Neural progenitor cell (in vitro differentiated cells): ENCODE results near the gene DLG2. TPM values are rescaled to one million over a fixed set of nuclear protein-coding genes. Genes with fewer than 3 reads are reported as not detected.

Source experiments
- DNase-seq: peaks from one replicate; pipeline ENCODE4 v3.0.0-alpha.2; 2016; ENCODE audit warnings: low spot score
- H2AFZ ChIP-seq: fragments of 200-600 bp; sonication (generic); replicated peaks from 2 replicates; pipeline ENCODE4 v1.6.1; 2016; ENCODE audit warnings: antibody characterized with exemption
- H3F3A ChIP-seq: fragments of 200-600 bp; sonication (generic); 2 replicates; pipeline ENCODE4 v1.6.1; 2016; ENCODE audit warnings: antibody characterized with exemption, low read depth
- H3K27ac ChIP-seq: fragments of 200-600 bp; sonication (generic); 2 replicates; pipeline ENCODE4 v1.5.1; 2016; ENCODE audit warnings: mild to moderate bottlenecking
- H3K27me3 ChIP-seq: fragments of 200-600 bp; sonication (generic); 2 replicates; pipeline ENCODE4 v1.6.1; 2016; ENCODE audit warnings: mild to moderate bottlenecking, moderate library complexity
- H3K36me3 ChIP-seq: fragments of 200-600 bp; sonication (generic); 2 replicates; pipeline ENCODE4 v1.5.1; 2016
- H3K4me1 ChIP-seq: fragments of 200-600 bp; sonication (generic); 2 replicates; pipeline ENCODE4 v1.6.1; 2016; ENCODE audit warnings: mixed run types
- H3K4me2 ChIP-seq: fragments of 200-600 bp; sonication (generic); 2 replicates; pipeline ENCODE4 v1.6.1; 2016
- H3K4me3 ChIP-seq: fragments of 200-600 bp; sonication (generic); 2 replicates; pipeline ENCODE4 v1.5.1; 2016
- H3K79me2 ChIP-seq: fragments of 200-600 bp; sonication (generic); 2 replicates; pipeline ENCODE4 v1.6.1; 2016; ENCODE audit warnings: low read depth
- H3K9ac ChIP-seq: fragments of 200-600 bp; sonication (generic); 2 replicates; pipeline ENCODE4 v1.6.1; 2016
- H3K9me3 ChIP-seq: fragments of 200-600 bp; sonication (generic); 2 replicates; pipeline ENCODE4 v1.5.1; 2016; ENCODE audit warnings: low read depth
- H4K20me1 ChIP-seq: fragments of 200-600 bp; sonication (generic); 2 replicates; pipeline ENCODE4 v1.6.1; 2016; ENCODE audit warnings: low read depth
- H3K27ac Mint-ChIP-seq: 3 replicates; pipeline ENCODE4 v1.8.0; 2021; ENCODE audit warnings: mixed read lengths
- H3K27me3 Mint-ChIP-seq: 2 replicates; pipeline ENCODE4 v1.8.0; 2022; ENCODE audit warnings: low read depth, mild to moderate bottlenecking, inconsistent platforms, moderate library complexity, mixed read lengths; ENCODE audit not compliant: insufficient read depth
- H3K36me3 Mint-ChIP-seq: 3 replicates; pipeline ENCODE4 v1.8.0; 2021; ENCODE audit warnings: mixed read lengths
- H3K4me1 Mint-ChIP-seq: 3 replicates; pipeline ENCODE4 v1.8.0; 2021; ENCODE audit warnings: mixed read lengths
- H3K4me3 Mint-ChIP-seq: 3 replicates; pipeline ENCODE4 v1.8.0; 2021; ENCODE audit warnings: mild to moderate bottlenecking, moderate library complexity, mixed read lengths
- H3K9me3 Mint-ChIP-seq: 3 replicates; pipeline ENCODE4 v1.8.0; 2020; ENCODE audit warnings: mixed read lengths
- EZH2 ChIP-seq: fragments of 200-600 bp; sonication (generic); IDR thresholded peaks from 2 replicates; pipeline ENCODE4 v1.6.1; 2017; ENCODE audit warnings: antibody characterized with exemption, mild to moderate bottlenecking, moderate library complexity
- EZH2phosphoT487 ChIP-seq: fragments of 200-600 bp; sonication (generic); IDR thresholded peaks from 2 replicates; pipeline ENCODE4 v1.6.1; 2017; ENCODE audit warnings: antibody characterized with exemption
- total RNA-seq: library from RNA; depleted of rRNA; stranded (reverse); fragments of >200 nt; gene quantifications from 2 replicates; pipeline ENCODE4 v1.2.3, GENCODE V29; 2015; ENCODE audit warnings: low replicate concordance
- TF ChIP-seq, protein P1 (sequence below): fragments of 200-600 bp; sonication (generic); IDR thresholded peaks from 2 replicates; pipeline ENCODE4 v1.5.1; 2017; ENCODE audit warnings: antibody characterized with exemption, mild to moderate bottlenecking

Gene DLG2
- total RNA-seq, 1 donor from 2014 or later = 7.5 TPM

DNA sequence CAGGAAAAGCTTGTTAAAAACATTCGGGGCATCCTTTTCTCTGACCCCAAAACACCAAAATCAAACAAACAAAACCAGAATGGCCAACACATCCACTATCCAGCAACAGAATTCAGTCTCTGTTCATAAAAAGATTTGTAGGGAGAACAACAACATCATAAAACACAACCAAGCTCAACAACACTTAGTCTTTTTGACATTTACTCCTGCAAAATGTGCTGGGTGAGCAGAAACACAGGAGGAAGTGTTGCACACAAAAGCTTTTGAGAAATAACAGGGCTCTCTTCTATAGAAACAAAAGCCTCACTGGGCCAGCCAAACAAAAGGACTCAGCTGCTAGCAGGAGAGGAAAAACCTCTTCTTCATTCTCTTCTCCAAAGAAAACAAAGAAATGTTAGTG is 1604.9 kb downstream of the DLG2 start:
- no peaks in the 10 kb centered on the region for H3K9me3 ChIP-seq
- TF ChIP-seq, protein P1, sequence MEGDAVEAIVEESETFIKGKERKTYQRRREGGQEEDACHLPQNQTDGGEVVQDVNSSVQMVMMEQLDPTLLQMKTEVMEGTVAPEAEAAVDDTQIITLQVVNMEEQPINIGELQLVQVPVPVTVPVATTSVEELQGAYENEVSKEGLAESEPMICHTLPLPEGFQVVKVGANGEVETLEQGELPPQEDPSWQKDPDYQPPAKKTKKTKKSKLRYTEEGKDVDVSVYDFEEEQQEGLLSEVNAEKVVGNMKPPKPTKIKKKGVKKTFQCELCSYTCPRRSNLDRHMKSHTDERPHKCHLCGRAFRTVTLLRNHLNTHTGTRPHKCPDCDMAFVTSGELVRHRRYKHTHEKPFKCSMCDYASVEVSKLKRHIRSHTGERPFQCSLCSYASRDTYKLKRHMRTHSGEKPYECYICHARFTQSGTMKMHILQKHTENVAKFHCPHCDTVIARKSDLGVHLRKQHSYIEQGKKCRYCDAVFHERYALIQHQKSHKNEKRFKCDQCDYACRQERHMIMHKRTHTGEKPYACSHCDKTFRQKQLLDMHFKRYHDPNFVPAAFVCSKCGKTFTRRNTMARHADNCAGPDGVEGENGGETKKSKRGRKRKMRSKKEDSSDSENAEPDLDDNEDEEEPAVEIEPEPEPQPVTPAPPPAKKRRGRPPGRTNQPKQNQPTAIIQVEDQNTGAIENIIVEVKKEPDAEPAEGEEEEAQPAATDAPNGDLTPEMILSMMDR = no peak
- TF ChIP-seq EZH2phosphoT487 = peak; percentile 54
- H3K9me3 Mint-ChIP-seq = peaks cover 6% of the 10 kb centered on the region
- H3K36me3 Mint-ChIP-seq = peaks cover 6% of the 10 kb centered on the region
- peak overlapping the region; percentile 34 for H3K4me3 ChIP-seq
- no peaks in the 10 kb centered on the region for H3K79me2 ChIP-seq
- peak overlapping the region; percentile 80 for H3K4me2 ChIP-seq
- peaks cover 14% of the 10 kb centered on the region for H3F3A ChIP-seq
- H3K36me3 ChIP-seq = no peaks in the 10 kb centered on the region
- no peak overlapping the region for H3K9ac ChIP-seq
- H3K4me3 Mint-ChIP-seq = peak overlapping the region; percentile 75
- peak; percentile 86 for DNase-seq
- no peaks in the 10 kb centered on the region for H3K27me3 ChIP-seq
- H2AFZ ChIP-seq = no peak overlapping the region
- no peaks in the 10 kb centered on the region for H3K27me3 Mint-ChIP-seq
- H3K27ac ChIP-seq = peak overlapping the region; percentile 89
- H3K27ac Mint-ChIP-seq = peak overlapping the region; percentile 93
- H4K20me1 ChIP-seq = no peaks in the 10 kb centered on the region
- peaks cover 31% of the 10 kb centered on the region for H3K4me1 Mint-ChIP-seq
- H3K4me1 ChIP-seq = peaks cover 32% of the 10 kb centered on the region

DNA sequence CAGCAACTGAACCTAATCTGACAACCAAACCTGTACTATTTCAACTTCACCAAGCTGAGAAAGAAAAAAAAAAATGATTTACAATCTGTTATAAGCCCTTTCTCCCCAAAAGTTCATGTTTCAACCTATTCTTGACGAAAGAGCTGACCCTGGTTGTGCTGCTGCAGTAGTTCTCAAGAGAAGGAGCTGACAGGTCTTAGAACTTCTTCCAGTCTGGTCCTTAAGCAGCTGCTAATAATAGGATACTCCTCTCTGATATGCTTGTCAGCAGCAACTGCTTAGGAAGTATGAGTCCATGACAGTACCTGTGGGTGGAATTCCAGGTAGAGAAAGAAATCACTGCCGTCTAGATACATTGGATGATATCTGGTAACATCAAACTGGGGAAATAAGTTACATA is 1605.9 kb downstream of the DLG2 start:
- TF ChIP-seq, protein P1 = no peak
- no peaks in the 10 kb centered on the region for H3K27me3 Mint-ChIP-seq
- Histone ChIP-seq H3K36me3 (no peaks in the 10 kb centered on the region), H4K20me1 (no peaks in the 10 kb centered on the region), H3K4me1 (peaks cover 32% of the 10 kb centered on the region), H2AFZ (no peak overlapping the region), H3K4me3 (no peak overlapping the region), H3K27ac (no peak overlapping the region), H3K9ac (no peak overlapping the region), H3K27me3 (no peaks in the 10 kb centered on the region), H3K79me2 (no peaks in the 10 kb centered on the region), H3K4me2 (peak overlapping the region; percentile 80), H3F3A (peaks cover 14% of the 10 kb centered on the region), H3K9me3 (no peaks in the 10 kb centered on the region)
- DNase-seq = no peak
- peak overlapping the region; percentile 96 for H3K27ac Mint-ChIP-seq
- peaks cover 31% of the 10 kb centered on the region for H3K4me1 Mint-ChIP-seq
- H3K4me3 Mint-ChIP-seq = no peak overlapping the region
- H3K36me3 Mint-ChIP-seq = peaks cover 6% of the 10 kb centered on the region
- H3K9me3 Mint-ChIP-seq = peaks cover 6% of the 10 kb centered on the region

DNA sequence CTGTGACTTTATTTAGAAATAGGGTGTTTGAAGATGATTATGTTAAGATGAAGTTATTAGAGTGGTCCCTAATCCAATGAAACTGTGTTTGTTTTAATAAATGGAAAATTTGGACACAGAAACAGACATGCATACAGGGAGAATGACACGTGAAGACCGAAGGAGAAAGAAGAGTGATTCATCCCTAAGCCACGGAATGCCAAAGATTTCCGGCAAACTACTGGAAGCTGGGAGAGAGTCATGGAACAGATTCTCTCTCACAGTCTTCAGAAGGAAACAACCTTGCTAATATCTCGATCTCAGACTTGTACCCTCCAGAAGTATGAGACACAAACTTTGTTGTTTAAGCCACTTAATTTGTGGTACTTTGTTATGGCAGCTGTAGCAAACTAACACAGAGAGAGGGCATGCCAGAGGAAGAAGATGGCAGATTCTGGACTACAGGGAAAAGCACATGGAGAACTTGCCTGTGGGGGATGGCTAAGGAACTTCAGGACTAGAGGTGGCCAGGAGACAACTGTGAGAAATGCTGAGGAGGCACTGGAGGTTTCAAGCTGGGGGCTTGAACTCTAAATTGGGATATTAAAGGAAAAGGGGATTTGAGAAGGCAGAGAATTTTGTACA is 1607.5 kb downstream of the DLG2 start:
- H4K20me1 ChIP-seq = no peaks in the 10 kb centered on the region
- H3K36me3 ChIP-seq = no peaks in the 10 kb centered on the region
- Mint-ChIP-seq H3K27me3 (no peaks in the 10 kb centered on the region), H3K4me1 (peaks cover 25% of the 10 kb centered on the region), H3K27ac (peak overlapping the region; percentile 12), H3K9me3 (peaks cover 2% of the 10 kb centered on the region), H3K36me3 (peaks cover 2% of the 10 kb centered on the region), H3K4me3 (no peak overlapping the region)
- H3K27me3 ChIP-seq = no peaks in the 10 kb centered on the region
- TF ChIP-seq EZH2phosphoT487 (no peak), EZH2 (no peak)
- TF ChIP-seq, protein P1 = no peak
- H3F3A ChIP-seq = peaks cover 14% of the 10 kb centered on the region
- no peak overlapping the region for H3K9ac ChIP-seq
- no peak for DNase-seq
- peaks cover 32% of the 10 kb centered on the region for H3K4me1 ChIP-seq
- H3K4me3 ChIP-seq = no peak overlapping the region
- H3K4me2 ChIP-seq = no peak overlapping the region
- H2AFZ ChIP-seq = peak overlapping the region; percentile 64
- H3K9me3 ChIP-seq = no peaks in the 10 kb centered on the region
- no peaks in the 10 kb centered on the region for H3K79me2 ChIP-seq
- H3K27ac ChIP-seq = no peak overlapping the region
